GM21367 (cell line): ENCODE measurements around the gene ST3GAL5.
"Not testable (repeated sequence)": the region's sequence is repeated elsewhere in the genome, so short reads cannot be mapped to it uniquely, and the experiment has no call there.

Experiments
- ATAC-seq: cut with Tn5 transposase; IDR thresholded peaks from one replicate; pipeline ENCODE4 v1.9.1; 2021; ENCODE audit not compliant: unreplicated experiment

Gene ST3GAL5

DNA sequence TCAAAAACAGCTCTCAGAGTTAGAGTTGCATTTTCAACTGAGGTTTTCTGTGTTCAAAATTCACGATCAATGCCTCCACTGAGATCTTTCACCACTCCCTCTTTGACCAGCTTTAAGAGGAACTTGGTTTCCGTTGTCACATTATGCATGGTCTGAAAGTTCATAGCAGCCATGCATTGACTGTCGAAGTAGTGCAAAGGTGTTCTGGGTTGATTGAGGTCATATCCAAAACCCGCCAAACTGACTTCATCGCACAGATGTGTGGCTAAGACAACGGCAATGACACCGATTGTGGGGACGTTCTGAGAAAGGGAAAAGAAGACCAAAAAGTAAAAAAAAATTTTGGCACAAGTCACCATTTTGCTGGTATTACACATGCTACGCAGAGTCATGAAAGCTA is 48.7 kb downstream of the ST3GAL5 start:
- no peak for ATAC-seq

DNA sequence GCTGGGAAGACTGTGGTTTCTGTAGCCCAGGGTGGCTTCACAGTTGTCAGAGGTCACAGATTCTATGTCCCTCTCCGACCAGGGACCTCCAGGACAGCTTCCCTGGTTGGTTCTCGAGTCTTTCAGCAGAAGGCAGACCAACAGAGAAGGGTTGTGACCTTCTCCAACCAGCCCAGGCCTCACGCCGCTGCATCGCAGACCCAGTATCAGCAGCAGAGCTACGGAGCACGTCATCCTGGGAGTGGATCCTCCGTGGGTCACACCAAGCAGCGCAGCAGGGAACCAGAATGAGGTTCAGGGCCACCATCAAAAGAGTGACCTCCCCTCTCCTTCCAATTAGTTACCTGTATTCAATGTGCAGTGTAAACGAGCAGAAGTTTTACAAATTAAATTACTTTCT is 49.3 kb downstream of the ST3GAL5 start:
- no peak for ATAC-seq

GRCh38 chr2:85838641-85839040 is 50.1 kb downstream of the ST3GAL5 start:
- ATAC-seq = no peak

DNA sequence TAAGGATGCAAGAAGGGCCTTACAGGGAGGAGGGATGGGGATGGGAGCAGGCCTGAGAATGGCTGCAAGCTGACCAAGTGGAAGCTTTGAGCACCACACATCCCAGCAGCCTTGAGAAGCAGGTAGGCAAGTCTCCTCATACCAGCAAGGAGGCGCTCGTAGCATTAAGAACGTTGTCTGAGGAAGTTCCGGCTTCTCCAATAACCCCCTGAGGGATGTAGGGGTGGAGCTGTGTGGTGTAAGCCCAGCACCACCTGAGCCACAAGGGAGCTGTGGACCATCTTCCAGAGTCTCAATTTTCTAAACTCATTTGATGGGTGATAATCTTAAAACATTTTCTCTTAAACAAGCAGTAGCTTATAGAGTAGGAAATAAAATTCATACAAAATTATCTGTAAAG is 50.6 kb downstream of the ST3GAL5 start:
- no peak for ATAC-seq

DNA sequence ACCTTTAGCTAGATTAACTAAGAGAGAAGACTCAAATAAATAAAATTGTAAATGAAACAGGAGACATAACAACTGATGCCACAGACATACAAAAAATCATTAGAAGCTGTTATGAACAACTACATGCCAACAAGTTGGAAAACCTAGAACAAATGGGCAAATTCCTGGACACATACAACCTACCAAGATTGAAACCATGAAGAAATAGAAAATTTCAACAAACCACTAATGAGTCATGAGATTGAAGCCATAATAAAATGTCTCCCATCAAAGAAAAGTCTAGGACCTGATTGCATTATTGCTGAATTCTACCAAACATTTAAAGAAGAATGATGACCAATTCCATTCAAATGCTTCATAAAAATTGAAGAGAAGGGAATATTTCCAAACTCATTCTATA is 54.3 kb downstream of the ST3GAL5 start:
- no peak for ATAC-seq

DNA sequence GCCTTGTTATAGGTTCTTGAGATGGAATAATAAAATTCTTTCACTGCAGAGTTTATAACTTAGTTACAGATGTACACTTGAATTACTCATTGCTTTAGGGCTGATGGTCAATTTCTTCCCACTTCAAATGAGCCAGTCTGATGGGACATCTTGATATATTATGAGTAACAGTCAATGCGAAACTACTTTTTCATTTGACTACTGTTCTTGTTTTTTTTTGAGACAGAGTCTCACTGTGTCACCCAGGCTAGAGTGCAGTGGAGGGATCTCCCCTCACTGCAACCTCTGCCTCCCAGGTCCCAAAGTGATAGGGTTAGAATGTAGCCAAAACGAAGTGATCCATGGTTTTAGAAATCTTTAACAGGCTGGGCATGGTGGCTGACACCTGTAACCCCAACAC is 57.1 kb downstream of the ST3GAL5 start:
- no peak for ATAC-seq

DNA sequence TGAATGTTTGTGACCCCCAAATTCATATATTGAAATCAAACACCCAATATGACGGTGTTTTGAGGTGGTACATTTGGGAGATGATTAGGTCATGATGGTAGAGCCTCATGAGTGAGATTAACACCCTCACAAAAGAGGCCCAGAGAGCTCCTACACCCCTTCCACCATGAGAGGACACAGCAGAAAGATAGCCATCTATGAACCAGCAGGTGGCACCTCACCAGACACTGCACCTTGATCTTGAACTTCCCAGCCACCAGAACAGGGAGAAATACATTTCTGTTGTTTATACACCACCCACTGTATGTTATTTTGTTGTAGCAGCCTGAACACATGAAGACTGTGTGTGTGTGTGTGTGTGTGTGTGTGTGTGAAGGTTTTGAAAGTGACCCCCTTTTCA is 58.1 kb downstream of the ST3GAL5 start:
- ATAC-seq = no peak

GRCh38 chr2:85829394-85829793 is 59.4 kb downstream of the ST3GAL5 start:
- ATAC-seq = not testable (repeated sequence)

DNA sequence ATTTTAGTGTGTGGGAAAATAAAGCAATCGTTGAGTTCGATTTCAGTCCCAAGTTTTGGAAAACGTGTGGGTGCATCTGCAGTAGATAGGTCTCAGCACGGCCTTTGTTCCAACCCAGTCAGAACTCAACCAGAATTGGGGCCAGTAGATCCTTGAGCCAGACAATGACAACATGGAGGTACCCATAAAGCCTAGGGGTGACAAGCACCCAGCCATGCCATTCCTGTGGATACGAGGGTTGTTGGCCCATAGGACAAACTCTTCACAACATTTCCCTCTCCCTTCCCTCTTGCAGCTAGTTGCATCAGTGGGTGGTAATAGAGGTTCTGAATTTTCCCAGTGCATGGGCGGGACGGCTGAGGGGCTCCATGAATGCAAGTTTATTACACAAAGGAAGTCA is 60.1 kb downstream of the ST3GAL5 start:
- ATAC-seq = no peak

DNA sequence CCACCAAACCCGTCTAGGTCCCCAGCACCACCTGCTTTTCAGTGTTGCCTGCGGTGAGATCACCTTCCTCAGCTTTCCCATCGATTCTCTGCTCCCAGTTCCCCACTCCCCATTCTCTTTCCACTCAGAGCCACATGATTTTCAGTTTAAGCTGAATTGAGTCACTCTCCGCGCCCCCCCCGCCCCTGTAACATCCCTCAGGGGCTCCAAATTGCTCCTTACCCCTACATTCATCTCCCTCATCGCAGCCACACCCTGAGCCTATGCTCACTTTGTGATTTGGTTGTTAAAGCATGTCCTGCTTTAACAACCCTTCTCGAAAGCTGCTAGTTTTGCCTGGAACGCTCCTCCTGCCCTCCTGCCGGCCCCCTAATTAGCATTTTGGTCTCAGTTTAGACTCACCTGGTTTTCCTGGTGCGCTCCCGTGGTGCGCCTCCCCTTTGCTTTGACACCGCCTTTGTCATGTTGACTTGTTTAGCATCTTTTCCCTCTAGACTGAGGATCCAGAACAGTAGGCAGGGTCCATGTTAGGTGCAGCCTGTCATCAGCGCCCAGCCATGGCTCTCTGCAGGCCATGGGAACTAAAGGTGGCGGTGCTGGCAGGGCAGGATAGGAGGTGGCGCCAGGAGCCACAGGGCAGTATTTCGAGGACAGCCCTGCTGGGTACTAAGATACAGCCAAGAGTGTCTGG is 60.8 kb downstream of the ST3GAL5 start:
- no peak for ATAC-seq

DNA sequence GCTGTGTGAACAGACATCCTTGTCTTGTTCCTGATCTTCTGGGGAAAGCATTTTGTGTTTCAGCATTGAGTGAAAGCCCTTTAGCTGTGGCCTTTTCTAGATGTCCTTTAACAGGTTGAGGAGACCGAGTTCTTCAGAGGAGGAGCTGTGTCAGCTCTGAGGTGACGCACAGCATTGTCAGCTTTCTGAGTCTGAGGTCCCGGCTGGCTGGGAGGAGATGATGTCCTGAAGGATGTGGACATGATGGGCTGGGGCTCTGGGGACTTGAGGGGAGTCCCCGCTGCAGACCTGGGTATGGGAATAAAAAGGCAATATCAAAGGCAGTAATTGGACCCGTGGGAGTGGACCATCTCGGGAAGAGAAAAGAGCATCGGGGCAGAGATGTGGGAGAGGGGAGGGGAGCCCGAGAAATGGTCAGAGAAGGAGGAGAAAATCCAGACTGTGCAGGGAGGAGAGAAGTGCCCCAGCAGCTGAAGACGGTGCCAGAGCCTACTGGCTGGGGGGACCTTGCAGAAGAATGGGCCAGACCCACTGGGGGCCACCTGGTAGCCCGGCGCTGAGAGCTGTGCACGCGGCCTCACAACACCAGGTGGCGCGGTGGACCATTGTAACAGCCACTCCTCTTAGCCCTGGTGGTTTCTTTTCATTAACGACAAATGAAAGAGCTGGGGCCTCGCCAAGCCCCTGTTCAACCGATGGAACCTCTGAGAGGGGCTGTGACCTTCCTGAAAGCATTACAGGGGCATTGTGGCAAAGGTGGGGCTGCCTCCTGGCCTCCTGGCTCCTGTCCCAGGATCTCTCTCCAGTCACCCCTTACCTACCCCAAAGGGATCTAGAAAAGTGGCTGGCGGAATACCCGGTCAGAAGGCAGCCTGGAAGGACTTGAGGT is 61.6 kb downstream of the ST3GAL5 start:
- peak; percentile 58 for ATAC-seq

DNA sequence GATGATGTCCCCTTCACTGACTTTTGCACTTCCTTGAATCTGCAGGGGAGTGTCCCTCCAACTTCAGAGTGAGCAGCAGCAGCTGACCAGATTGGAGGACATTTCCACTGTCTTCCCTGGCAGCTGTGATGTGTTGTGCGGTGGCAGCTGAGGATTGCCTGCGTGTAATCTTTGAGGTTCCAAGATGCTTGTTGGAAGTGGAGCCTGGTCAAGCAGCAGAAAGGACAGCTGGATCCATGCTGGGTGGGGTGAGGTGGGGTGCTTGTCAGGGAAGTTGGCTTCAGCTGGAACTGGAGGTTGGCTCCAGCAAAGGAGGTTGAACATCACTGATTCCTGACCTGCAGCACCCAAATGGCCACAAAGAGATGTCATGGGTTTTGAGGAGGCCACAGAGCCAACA is 64.8 kb downstream of the ST3GAL5 start:
- no peak for ATAC-seq

DNA sequence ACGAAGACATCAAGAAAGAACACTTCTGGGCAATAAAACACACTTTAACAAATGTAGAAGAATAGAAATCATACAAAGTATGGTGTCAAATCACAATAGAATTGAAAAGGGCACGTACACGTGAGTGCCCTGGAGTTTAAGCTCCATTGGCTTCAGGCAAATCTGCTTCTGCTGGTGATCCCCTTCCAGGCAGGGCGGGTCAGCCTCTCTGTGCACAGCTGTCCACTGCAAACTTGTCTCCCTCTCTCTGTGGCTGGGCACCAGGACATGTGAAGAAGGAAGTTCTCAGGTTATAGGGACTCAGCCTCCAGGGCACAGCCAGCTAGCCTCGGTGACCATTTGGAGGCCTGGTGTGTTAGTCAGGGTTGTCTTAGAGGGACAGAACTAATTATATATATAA is 66.0 kb downstream of the ST3GAL5 start:
- ATAC-seq = no peak

- no peak for ATAC-seq
Measured at GRCh38 chr2:85819811-85820510, 68.8 kb downstream of the ST3GAL5 start.

GRCh38 chr2:85814802-85815550 is 73.8 kb downstream of the ST3GAL5 start:
- no peak for ATAC-seq

DNA sequence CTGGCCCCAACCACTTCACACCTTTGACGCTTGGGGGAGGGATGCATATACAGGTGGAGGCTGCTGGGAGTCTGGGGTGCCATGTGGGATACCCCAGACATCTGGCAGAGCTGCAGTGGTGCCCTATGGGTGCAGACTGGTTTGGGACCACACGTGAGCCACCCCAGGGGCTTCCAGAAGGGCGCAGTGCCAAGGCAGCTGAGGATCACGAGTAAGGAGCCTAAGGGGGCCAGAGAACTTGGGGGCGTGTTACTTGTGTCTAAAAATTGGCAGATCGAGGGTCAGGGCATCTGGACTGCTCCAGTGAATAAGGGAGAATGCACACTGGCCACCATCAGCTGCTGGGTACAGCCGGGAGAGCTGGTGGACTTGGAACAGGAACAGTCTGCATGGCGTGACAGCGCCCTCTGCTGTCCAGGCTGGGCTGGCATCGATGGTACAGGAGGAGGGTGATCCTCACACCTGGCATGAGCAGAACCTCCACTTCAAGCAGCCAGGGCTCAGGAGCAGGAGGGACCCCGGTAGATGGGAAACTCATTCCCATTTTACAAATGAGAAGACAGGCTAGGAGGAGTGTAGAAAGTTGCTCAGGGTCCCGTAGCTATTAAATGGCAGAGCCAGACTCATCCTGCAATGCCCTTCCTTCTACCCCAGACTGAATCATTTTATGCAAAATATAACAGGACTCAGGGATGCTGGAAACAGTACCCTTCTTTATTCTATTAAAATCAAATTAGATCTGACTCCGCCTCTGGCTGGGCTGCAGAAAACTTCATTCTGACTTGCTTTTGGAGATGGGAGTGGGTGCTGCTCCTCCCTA is 74.6 kb downstream of the ST3GAL5 start:
- no peak for ATAC-seq

GRCh38 chr2:85813211-85813981 is 75.4 kb downstream of the ST3GAL5 start:
- ATAC-seq = no peak

GRCh38 chr2:85812094-85812735 is 76.6 kb downstream of the ST3GAL5 start:
- ATAC-seq = no peak
